ENCODE measurements around the gene TEKTIP1.
A peak's percentile ranks its signal among the peaks of the same experiment; 100 is the strongest.

Gene TEKTIP1

DNA sequence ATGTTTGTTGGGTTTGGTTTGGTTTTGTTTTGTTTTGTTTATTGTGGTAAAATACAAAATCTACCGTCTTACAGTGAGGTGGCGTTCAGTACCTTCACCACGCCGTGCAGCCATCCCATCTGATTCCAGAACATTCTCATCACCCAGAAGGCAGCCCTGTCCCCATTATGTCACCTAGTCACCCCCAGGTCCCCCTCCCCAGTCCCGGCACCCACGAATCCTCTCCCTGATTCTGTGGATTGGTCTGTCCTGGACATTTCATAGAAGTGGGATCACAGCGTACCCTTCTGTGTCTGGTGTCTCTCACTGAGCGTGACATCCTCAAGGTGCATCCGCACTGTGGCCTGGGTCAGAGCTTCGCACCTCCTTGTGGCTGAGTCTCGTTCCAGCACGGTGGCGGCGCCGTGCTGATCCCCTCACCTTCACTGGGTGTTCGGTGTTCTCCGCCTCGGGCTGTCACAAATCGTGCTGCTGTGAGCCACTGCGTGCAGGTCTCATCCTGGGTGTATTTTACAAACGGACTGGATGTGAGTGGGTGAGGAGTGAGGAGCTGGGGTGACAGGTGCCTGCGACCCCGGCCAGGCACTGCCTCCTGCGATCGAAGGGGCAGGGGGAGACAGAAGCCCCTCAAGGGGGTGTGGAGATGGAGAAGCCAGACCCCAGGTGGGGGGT is 580 bp upstream of the TEKTIP1 start:
- DNase-seq, result no peak

GRCh38 chr19:3539756-3540118 is 763 bp downstream of the TEKTIP1 start:
- DNase-seq, result no peak

DNA sequence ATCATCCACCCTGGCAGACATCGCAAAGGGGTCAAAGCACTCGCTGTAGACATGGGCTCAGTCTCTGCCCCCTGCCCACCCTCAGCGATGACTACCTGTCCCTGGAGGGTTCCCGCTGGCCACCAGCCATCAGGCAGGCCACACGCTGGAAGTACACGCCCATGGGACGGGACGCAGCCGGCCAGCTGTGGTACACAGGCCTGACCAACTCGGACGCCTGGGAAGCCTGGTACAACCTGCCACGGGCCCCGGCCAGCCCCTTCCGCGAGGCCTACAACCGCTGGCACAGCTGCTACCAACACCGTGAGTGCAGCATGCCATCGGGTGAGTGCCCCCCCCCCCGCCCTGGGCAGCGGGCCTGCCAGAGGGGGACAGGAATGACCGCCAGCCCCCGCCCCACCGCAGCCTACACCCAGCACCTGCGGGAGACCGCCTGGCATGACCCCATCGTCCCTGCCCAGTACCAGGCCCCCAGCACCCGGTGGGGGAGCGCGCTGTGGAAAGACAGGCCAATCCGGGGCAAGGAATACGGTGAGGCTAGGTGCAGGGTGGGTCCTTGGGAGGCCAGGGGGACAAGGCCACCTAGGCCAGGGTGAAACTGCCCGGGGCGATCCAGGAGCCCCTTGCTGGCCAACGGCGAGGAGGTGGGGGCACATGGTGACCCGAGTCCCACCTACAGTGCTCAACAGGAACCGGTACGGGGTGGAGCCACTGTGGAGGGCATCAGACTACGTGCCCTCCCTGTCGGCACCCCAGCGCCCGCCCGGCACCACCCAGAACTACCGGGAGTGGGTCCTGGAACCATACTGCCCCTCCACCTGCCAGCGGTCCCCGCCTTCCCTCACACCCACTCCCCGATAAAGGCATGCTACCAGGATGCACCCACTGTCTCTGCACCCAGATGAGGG is 4.4 kb downstream of the TEKTIP1 start:
- DNase-seq, result no peak

DNA sequence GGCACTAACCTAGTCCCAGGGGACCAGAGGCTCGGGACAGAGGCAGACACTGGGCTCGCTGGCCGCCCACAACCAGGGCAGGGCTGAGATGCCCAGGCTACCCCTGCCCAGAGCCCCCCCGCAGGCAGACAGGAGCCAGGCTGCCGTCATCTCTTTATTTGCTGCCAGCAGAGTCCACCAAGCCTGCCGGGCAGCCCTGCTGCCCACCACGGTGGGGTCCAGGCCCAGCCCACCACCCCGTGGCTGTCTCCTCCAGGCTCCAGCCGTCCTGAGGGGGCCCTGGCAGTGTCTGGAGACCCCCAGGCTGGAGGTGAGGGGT is 5.0 kb downstream of the TEKTIP1 start:
- DNase-seq, result no peak

GRCh38 chr19:3544742-3545668 is 6.0 kb downstream of the TEKTIP1 start:
- DNase-seq, result peak; percentile 69

- no peak for DNase-seq
Measured at GRCh38 chr19:3545669-3546034, 6.7 kb downstream of the TEKTIP1 start.

- no peak for DNase-seq
Measured at GRCh38 chr19:3546119-3546518, 7.1 kb downstream of the TEKTIP1 start.

- DNase-seq, result peak; percentile 38
Measured at GRCh38 chr19:3547301-3547731, 8.3 kb downstream of the TEKTIP1 start.

DNA sequence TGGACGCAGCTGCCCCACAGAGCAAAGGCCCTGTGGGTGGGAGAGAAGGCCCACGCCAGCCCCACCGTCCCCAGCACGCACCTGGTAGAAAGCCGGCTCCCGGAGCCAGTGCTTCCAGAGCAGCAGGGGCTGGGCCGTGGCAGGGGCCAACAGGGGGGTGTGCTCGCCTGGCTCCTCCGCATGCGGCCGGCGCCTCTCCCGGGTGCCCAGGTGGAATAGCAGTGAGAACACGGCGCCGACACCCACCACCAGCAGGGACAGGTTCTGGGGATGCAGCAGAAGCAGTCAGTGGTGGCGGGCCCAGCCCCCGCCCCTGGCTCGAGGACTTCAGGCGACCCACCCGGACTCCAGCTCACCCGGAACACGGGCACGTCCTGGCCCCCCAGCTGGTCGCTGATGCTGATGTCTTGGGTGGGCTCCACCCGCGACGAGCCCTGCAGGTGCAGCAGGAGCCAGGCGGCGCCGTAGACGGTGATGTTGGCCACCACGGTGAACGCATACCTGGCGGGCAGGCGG is 8.9 kb downstream of the TEKTIP1 start:
- no peak for DNase-seq

DNA sequence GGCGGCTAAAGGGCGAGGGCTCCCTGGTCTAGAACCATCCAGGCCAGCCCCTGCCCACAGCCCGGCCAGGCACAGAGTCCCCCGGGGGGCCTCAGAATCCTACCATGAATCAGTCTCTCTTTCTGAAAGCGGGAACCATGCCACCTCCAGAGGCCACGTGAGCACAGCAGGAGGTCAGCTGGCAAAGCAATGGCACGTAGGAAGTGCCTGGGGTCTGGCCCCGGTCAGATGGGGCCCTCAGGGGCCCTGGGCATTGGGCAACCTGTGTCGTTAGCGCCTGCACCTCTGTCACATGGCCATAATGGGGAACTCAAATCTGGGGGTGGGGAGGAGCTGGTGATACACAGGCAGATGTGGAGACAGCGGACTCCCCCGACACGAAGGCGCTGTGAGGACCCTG is 9.6 kb downstream of the TEKTIP1 start:
- DNase-seq, result no peak

GRCh38 chr19:3549816-3550215 is 10.8 kb downstream of the TEKTIP1 start:
- no peak for DNase-seq

- no peak for DNase-seq
Measured at GRCh38 chr19:3550947-3551791, 12.2 kb downstream of the TEKTIP1 start.

DNA sequence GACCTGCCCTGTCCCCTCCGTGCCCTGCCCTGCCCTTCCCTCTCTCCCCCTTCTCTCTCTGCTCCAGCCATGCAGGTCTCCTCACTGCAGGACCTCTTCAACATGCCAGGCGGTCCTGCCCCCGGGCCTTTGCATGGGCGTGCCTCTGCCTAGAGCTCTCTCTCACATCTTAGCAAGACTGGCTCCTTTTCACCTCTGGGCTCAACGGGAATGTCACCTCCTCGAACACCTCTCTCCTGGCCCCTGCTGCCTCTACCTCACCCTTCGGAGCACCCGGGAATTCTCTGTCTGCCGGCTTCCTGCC is 12.8 kb downstream of the TEKTIP1 start:
- DNase-seq, result no peak

GRCh38 chr19:3554254-3555083 is 15.5 kb downstream of the TEKTIP1 start:
- DNase-seq, result no peak

- no peak for DNase-seq
Measured at GRCh38 chr19:3555653-3556422, 16.9 kb downstream of the TEKTIP1 start.

GRCh38 chr19:3556423-3556977 is 17.5 kb downstream of the TEKTIP1 start:
- no peak for DNase-seq

GRCh38 chr19:3556978-3557460 is 18.0 kb downstream of the TEKTIP1 start:
- peak; percentile 69 for DNase-seq

- DNase-seq, result peak; percentile 98
Measured at GRCh38 chr19:3557461-3558248, 18.7 kb downstream of the TEKTIP1 start, which contains the start of gene MFSD12. Gene MFSD12, minus strand, starts transcription at chr19:3557586. Its CDS starts 183 bp downstream, at chr19:3557403.

All from NCI-H69 (cell line).